HG03066 (cell line): ENCODE measurements around the gene EML1.

Experiments
- ATAC-seq: cut with Tn5 transposase; IDR thresholded peaks from one replicate; pipeline ENCODE4 v1.9.1; 2021; ENCODE audit warnings: low read depth; ENCODE audit not compliant: unreplicated experiment

The EML1 gene

DNA sequence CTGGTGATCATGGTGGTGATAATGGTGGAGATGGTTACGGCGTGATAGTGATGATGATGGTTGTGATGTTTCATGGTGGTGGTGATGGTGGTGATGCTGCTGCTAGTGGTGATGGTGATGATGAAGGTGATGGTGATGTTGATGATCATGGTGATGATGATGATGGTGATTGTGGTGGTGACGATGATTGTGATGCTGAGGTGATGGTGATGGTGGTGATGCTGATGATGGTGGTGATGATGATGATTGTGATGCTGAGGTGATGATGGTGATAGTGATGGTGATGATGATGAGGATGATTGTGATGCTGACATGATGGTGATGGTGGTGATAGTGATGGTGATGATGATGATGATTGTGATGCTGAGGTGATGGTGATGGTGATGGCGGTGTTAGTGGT is 158.8 kb downstream of the EML1 start:
- ATAC-seq, result no peak

DNA sequence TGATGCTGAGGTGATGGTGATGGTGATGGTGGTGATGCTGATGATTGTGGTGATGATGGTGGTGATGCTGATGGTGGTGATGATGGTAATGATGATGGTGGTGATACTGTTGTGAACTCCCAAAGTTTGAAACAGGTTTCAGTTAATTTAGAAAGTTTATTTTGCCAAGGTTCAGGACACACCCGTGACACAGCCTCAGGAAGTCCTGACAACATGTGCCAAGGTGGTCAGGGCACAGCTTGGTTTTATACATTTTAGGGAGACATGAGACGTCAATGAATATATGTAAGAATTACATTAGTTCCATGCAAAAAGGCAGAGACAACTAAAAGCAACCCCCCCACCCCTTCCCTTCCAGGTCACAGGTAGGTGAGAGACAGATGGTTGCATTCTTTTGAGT is 159.2 kb downstream of the EML1 start:
- no peak for ATAC-seq

DNA sequence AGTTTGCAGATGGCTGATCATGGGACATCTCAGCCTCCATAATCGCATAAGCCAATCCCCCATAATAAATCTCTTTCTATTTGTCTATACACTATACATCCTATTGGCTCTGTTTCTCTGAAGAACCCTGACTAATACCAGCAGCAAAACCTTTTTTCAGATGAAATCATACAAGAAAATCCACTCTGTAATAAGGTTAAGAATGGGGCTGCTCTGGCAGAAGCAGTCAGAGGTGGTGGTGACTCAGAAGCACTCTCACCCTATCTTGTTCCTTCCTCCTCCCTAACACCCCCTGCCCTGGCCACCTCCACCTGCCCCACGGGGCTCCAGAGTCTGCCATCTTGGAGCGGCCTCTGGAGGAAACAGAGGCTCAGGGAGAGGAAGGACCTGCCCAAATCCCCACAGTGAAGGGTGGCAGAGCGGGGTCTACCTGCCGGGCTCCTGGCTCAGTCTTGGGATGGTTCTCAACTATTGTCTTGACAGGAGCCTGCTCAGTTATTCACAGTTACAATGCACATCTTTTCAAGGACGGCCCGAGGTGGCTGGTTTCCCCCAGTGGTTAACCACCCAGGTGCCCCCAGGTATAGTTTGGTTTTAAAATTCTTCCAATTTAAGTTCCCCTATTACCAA is 162.7 kb downstream of the EML1 start:
- ATAC-seq, result no peak

DNA sequence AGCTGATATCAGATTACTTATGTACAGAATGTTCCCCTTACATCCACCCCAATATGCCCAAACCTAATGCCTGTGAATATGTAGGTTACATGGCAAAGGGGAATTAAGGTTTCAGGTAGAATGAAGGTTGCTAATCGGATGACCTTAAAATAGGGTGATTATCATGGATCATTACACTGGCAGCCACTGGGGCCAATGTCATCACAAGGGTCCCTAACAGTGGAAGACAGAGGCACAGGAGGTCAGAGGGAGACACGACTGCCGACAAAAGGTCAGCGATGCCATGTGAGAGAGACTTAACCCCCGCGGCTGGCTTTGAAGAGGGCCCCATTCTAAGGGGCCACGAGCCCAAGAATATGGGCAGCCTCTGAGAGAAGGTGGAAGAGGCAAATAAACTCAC is 165.2 kb downstream of the EML1 start:
- no peak for ATAC-seq

DNA sequence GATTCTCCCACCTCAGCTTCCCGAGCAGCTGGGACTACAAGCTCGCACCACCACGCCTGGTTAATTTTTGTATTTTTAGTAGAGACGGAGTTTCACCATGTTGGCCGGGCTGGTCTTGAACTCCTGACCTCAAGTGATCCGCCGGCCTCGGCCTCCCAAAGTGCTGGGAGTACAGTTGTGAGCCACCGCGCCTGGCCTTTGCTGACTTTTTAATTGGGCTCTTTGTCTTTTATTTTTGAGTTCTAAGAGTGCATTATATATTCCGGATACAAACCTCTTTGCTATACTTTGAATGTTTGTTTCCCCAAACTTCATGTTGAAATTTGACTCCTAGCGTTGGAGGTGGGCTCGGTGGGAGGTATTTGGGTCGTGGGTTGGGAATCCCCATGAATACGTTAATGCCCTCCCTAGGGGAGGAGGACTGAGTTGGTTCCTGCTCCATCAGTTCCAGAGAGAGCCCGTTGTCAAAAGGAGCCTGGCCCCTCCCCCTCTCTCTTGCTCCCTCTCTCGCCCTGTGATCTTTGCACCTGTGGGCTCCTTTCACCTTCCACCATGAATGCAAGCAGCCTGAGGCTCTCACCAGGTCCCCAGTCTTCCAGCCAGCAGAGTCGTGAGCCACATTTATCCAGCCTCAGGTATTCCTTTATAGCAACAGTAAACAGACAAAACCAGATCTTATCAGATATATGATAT is 168.8 kb downstream of the EML1 start:
- no peak for ATAC-seq

DNA sequence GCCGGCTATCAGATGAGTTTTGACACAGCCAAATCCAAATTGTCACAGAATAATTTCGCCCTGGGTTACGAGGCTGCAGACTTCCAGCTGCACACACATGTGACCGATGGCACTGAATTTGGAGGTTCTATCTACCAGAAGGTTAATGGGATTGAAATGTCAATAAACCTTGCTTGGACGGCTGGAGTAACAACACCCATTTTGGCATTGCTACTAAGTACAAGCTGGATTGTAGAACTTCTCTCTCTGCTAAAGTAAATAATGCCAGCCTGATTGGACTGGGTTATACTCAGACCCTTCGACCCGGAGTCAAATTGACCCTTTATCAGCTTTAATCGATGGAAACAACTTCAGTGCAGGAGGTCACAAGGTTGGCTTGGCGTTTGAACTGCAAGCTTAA is 171.8 kb downstream of the EML1 start:
- no peak for ATAC-seq

DNA sequence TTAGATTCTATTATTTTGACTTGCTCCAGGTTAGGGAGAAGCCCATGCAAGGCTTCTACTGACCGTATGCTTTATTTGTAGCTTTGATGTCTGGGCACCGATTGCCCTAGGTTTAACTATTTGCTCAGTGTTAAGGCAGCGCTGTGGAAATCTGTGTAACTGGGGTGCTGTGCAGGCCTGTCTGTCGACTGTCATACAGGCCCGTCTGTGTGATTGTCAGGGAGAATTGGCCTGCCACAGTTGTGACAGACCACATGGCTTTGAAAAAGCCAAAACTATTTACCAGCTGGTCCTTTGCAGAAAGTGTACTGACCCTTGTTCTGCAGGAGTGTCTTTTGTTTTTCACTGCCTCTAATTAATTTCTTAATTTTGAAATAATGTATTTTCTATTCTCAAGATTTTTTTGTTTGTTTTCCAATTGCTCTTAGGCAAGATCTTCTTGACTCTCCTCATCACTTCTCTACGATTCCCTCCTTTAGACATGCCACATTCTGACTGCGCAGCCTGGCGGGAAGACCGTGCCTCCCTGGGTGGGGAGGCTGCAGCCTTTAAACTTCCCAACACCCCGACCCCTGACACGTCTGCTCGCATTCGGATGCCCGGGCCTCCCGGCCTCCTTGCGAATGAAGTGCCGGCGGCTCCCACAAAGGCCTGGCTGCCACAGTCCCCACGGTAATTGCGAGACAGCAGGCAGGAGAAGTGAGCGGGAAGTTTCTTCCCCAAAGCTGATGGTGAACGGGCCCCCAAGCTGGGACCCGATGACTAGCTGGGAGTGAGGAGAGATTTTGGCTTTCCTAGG is 173.0 kb downstream of the EML1 start:
- no peak for ATAC-seq

DNA sequence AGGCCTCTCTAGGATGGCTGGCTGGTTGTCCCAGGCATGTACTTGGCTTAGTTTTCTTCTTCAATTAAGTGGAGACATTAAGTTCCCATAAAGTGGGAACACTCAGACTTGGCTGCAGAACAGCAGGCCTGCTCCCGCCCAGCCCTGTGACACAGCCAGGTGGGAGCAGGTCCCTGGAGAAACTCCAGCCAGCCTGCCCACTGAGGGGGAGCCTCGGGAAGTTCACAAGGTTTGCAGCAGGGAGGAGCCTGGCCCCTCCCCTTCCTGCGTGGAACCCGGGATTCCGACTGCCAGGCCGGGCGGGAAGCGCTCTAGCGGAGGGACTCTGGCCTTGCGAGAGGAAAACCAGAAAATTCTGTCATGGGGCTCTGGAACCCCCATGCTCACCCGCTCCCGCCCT is 173.7 kb downstream of the EML1 start:
- ATAC-seq, result no peak

DNA sequence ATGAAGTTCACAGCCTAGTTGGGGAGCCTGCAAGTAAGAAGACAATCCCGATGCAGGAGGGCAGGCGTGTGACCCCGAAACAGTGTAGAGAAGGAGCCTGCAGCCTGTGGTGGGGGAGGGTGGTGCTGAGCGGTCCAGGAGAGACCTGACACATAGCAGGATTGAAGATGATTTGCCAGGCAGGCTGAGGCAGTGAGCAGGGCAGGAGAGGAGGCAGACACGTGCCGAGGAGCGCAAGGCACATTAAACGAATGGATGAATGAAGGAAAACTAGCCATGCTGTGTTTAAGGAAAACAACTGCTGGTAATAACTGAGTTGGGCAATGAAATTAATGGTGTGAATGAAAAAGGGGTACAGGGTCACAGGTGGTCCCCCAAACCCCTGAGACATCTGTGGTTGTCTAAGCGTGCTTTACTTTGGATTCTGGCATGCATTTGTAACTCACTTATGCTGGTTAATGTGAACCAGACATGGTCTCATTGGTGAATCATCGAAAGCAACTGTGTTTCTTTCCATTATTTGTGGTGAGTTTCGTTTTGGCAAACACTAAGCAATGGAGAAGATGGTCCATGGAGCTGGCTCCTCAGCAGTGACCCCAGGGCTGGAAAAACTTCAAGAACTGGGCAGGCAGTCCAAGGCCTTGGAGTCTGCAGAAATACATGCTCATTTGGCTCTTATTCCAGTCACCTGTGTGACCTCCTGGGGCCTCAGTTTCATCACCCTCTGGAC is 175.1 kb downstream of the EML1 start:
- ATAC-seq, result no peak

DNA sequence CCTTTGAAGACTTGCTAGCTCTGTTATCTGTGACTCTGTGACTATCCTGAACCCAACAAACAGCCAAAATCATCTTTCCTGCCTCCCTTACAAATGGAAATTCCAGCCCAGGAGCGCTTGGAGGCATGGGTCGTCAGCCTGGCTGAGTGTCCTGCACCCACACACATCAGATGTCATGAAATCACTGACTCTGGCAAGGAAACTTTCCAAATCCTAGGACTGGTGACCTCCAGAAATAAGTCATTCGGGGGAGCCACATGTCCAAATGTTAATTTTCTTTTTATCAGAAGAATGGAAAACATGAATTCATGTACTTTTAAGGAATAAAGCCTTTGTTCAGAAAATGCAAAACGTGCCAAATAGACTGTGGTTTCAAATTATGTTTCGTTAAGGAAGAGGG is 175.7 kb downstream of the EML1 start:
- no peak for ATAC-seq

DNA sequence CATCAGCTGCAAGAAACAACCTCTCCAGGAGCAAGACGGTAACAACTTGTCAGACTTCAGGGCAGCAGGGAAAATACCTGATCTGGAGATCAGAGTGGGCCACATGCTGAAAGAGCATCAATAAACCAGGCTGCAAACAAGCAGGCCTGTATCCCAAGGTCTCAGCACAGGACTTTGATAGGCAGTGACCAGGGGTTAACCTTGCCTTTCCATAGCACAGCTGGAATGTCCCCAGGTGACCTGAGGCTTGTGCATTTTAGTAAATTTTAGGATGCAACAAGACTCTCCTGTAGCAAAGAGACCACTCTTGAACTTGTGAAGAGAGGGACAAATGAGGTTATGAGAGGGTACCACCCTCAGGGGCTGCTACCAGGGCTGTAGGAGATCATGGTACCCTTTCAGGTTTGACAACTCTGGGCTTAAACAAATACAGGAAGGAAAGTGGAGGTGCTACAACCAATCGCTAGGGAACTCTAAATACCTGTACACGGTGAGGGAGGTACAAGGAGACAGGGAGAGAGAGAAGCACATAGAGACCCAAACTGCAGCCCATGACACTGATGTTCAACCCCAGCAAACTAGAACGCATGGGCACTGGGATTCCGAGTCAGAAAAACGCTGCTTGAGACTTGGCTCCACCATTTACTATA is 176.6 kb downstream of the EML1 start:
- ATAC-seq, result no peak

DNA sequence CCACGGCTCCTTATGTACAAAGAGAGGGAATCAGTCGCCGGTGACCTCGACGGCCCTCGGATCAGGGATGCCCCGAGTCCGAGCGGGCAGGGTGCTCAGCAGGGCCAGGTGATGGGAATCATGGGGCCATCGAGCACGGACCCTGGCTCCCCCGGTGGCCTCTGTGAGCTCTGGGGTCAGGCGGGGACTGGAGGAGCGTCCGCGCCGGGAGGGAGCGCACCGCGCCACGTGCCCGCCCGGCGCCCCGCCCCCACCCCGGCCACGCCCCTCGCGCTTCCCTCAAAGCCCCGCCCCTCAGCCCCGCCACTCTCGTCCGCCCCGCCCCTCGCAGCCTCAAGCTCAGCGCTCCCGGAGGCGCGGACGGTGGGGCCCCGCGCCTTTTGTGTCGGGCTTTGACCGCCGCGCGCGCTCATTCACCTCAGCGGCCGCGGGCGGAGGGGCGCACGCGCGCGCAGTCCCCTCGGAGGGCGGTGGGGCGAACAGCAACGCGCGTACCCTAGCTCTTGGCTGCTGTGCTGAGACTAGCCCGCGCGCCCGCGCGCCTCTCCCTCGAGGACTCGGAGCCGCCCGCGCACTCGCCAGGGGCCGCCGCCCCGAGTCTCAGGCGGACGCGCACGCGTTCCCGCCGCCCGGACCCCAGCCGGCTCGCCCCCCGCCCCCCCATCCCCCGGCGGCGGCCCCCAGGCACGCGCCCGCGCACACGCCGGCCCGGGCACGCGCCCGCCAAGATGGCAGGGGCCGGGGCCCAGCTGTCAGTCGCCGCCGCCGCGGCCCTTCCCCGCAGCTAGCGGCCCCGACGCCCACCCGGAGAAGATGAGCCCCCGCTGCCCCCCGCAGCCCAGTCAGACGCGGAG is 178.1 kb downstream of the EML1 start:
- peak; percentile 54 for ATAC-seq

DNA sequence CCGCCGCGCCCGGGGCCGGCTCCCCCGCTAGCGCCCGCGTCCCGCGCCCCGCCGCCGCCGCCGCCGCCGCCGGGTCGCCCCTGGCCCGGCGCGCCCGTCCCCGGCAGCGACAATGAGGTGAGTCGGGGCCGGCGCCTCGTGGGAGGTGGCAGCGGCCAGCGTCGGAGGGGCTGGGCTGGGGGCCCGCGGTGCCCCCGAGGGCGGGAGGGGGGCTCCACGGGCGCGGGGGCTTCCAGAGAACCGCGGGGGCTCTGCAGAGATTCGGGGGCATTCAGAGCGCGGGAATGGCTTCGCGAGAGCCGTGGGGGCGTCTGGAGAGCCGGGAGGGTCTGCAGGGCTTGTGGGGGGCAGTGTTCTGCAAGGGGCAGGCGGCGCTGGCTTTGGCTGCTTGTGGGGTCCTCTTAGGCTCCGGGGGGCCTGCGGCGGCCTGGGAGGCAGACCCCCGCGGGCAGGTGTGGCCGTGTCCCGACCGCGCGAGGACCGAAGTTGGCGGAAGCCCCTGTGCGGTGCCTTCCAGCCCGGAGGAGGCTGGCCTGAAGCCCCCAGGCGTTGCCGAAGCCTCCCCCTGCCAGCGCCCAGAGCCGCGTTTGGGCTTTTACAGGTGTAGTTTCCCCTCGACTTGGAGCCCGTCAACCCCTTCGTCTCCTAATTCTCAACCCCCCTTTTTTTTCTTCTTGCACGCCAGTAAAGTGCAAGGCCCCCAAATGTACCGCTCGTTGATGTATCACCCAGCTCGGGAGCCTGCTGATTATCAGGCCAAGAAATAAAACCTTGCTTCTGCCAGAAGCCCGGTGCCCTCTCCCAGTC is 178.9 kb downstream of the EML1 start:
- ATAC-seq, result peak; percentile 22

DNA sequence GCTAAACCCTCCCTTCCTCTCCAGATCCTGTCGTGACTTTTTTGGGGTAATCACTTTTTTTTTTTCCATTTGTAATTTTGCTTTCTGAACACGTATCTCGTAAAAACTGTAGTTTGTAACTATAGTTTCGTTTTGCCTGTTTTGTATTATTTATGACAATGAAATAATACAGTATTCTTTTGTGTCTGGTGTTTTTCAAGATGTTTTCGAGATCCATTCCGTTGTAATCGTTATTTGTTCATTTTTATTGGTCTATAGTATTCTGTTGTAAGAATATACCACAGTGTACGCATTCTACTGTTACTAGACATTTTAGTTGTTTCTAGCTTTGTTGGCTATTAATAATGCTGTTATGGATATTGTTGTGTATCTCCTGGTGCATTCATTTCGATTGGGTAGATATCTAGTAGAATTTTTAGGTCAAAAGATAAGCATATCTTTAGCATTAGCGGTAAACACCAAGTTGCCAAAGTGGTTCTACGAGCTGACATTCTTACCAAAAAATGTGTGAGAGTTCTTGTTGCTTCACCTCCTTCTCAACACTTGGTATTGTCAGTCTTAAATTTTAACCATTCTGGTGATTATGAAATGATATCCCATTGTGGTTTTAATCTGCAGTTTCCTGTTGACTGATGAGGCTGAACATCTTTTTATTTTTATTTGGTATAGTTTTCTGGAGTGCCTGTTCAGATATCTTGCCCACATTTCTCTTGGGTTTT is 179.7 kb downstream of the EML1 start:
- ATAC-seq, result no peak

DNA sequence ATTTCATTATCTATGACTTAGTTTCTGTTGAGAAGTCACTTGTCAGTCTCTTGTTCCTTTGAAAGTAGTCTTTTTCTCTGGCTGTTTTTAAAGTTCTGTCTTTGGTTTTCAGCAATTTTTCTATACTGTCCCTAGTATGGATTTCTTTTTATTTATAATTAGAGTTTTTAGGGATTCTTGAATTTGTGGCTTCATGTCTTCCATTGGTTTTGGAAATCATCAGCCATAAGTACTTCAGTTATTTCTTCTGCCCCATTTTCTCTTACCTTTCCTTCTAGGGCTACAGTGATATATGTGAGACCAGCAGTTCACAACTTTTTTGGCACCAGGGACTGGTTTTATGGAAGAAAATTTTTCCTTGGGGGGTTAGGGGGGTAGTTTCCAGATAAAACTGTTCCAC is 182.0 kb downstream of the EML1 start:
- ATAC-seq, result no peak

DNA sequence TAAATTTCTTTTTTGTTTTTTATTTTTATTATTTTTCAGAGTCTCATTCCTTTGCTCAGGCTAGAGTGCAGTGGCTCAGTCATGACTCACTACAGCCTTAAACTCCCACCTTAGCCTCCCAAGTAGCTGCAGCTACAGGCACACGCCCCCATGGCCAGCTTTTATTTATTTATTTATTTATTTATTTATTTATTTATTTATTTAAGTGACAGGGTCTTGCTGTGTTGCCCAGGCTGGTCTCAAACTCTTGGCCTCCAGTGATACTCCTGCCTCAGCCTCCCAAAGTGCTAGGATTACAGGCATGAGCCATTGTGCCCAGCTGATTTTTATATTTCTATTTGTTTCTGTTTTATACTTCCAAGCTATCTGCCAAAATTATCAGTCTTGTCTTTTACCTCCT is 182.8 kb downstream of the EML1 start:
- no peak for ATAC-seq

DNA sequence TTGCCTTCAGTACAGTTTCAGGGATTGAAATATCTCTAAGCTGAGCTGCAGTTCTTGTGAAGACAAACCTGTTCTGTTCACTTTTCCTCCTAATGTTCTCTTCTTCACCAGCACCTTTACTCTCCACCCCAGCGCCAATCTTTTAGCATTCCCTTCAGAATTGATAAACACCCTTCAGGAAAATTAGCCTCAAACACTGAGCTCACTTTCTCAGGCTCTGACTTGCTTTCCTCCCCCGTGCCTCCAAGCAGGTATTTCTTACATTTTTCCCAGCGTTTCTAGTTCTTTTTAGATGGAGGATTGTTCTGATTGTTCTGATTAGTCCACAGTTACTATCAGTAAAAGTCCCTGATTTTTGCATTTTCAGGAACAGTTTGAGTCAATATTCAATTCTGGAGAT is 183.5 kb downstream of the EML1 start:
- ATAC-seq, result no peak

DNA sequence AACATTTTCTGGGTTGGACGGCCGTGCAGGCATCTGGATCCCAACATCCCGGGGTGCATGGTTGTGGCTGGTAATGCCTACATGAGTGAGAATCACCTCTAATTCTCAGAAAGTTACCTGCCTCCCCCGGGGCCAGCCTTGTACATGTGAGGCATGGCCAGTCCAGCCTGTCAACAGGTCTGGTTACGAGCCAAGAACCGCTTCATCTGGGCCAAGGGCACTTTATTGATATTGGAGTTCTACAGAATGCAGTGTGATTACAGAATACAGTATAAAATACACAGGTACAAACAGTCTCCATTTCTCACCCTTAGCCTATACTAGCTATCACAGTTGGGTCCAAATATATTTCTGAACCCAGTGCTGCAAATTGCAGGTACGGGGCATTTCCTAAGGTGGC is 187.1 kb downstream of the EML1 start:
- ATAC-seq, result no peak
